ENCODE data around the gene CARMIL1. TPM values are rescaled to one million over a fixed set of nuclear protein-coding genes. Genes with fewer than 3 reads are reported as not detected.

The CARMIL1 gene
- total and polyA plus RNA-seq, 2 of the 8 experiments (the other 6 are each of a cell fraction or from before 2014, with no cell fraction given), result 20.3 to 40.4 TPM

DNA sequence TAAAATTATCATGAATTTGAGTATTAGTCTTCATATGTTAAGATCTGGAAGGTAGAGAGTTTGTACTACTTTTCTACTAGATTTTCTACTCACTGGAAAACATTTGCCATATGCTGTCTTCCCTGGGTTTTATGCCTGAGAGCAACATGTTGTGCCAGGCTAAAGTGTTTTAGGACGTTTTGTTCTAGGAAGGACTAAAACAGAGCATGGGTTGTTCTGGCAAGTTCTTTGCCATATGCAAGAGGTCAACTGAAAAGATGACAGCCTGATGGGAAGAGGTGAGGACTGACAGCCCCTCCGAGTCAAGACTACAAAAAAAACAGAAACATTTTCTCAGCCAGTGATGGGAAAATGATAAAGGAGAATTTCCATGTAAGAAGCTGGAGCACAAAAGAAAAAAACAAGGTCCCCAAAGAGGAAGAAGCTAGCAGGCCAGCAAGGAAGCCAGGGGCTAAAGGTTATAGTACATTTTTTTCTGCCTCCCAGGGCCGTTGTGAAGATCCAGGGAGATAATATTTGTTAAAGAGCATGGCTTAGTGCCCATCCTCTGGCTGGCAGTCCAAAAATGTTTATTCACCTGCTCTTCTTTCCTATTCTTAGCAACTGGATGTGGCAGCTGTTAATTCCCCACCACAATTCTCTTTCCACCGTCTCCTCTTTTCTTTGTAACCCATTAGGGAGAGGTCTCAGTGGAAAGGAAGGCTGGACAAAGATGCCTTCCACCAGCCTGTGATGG, 380.6 kb downstream of the CARMIL1 start:
- Histone ChIP-seq H3K56ac (replicated peaks; ENCODE audit: insufficient read length, low read depth, low read length) (no peak overlapping the region), H3K4ac (replicated peaks; ENCODE audit: insufficient read length, low read depth, low read length) (no peak overlapping the region), H2BK15ac (ENCODE audit: low read length) (no peak overlapping the region), H2BK120ac (replicated peaks; ENCODE audit: low read depth, low read length) (no peak overlapping the region), H3K23me2 (ENCODE audit: low read depth, low read length) (no peaks in the 10 kb centered on the region), H4K91ac (replicated peaks; ENCODE audit: insufficient read length, low read length) (no peak overlapping the region), H4K5ac (ENCODE audit: insufficient read length, low read depth, low read length) (no peak overlapping the region), H4K8ac (ENCODE audit: extremely low read depth, insufficient read depth, low read length) (no peak overlapping the region), H3K27ac (ENCODE audit: low read depth, low read length) (no peak overlapping the region), H4K20me1 (replicated peaks in 1 of 2; ENCODE audit: control insufficient read depth in 1 of 2, insufficient read depth in 2 of 2, low read length in 2 of 2) (no peaks in the 10 kb centered on the region), H2BK5ac (ENCODE audit: low read depth, low read length) (no peak overlapping the region), H3K18ac (ENCODE audit: extremely low read depth, low read length) (no peak overlapping the region), H3K79me2 (ENCODE audit: control insufficient read depth in 1 of 2, insufficient read depth in 2 of 2, low read length in 2 of 2) (no peaks in the 10 kb centered on the region), H2AFZ (ENCODE audit: low read length) (no peak overlapping the region), H2BK12ac (ENCODE audit: low read depth, low read length) (no peak overlapping the region), H3K79me1 (ENCODE audit: low read depth, low read length) (no peaks in the 10 kb centered on the region), H3K4me1 (replicated peaks in 1 of 4; ENCODE audit: control insufficient read depth in 3 of 4, insufficient read depth in 4 of 4, low read length in 3 of 4) (no peaks in the 10 kb centered on the region), H3K36me3 (ENCODE audit: control insufficient read depth in 2 of 4, insufficient read depth in 4 of 4, low read length in 3 of 4) (no peaks in the 10 kb centered on the region), H3K14ac (ENCODE audit: insufficient read length) (no peak overlapping the region), H2AK5ac (ENCODE audit: low read depth, low read length) (no peak overlapping the region), H3K9me3 (ENCODE audit: insufficient read depth in 2 of 2, low read depth in 1 of 2, low read length in 1 of 2) (no peaks in the 10 kb centered on the region), H3K9ac (replicated peaks in 1 of 4; ENCODE audit: extremely low read depth in 1 of 4, low read depth in 3 of 4, low read length in 3 of 4) (no peak overlapping the region), H3K4me2 (ENCODE audit: insufficient read depth in 1 of 2, low read depth in 2 of 2, low read length in 2 of 2) (no peak overlapping the region), H3K4me3 (ENCODE audit: extremely low read depth in 1 of 4, insufficient read depth in 2 of 4, low read depth in 3 of 4, low read length in 4 of 4) (no peak overlapping the region), H2BK20ac (ENCODE audit: low read length) (no peak overlapping the region), H3K27me3 (replicated peaks in 1 of 4; ENCODE audit: control insufficient read depth in 3 of 4, extremely low read depth in 1 of 4, insufficient read depth in 3 of 4, low read length in 3 of 4) (peaks cover 0 to 2% (median 0%) of the 10 kb centered on the region in 4 experiments; a peak in 2 of 7 replicates), H3K23ac (ENCODE audit: insufficient read length) (no peak overlapping the region)
- FAIRE-seq (no peak), DNase-seq (ENCODE audit: low read depth in 1 of 2, low spot score in 2 of 2) (no peak)
- ChIA-PET CTCF (ENCODE audit: partially characterized antibody) (interaction anchor here (1.1 to 1.6 kb wide), 3 partner anchors 11 to 60 kb away, joined by 3 to 4 read pairs (median 3); no protein-coding TSS in a partner anchor), POLR2A (ENCODE audit: partially characterized antibody) (no interaction called here)
- 83% methylated on average over 4 of the region's 4 CpGs; no CpG with 5 or more reads in 1 of the 2 experiments for WGBS, 2 experiments (ENCODE audit: extremely low coverage in 1 of 2, insufficient coverage in 1 of 2, insufficient read length in 1 of 2, insufficient replicate concordance in 2 of 2, low coverage in 1 of 2, low lambda C conversion rate in 2 of 2, missing lambda C conversion rate in 1 of 2)
- TF ChIP-seq FOSL1 (IDR thresholded peaks at IDR 0.05; ENCODE audit: insufficient read depth, low read depth, low read length), result no peak
- no peak for TF ChIP-seq KDM1A (IDR thresholded peaks at IDR 0.05; ENCODE audit: borderline replicate concordance, low read length)
- no peak for TF ChIP-seq POU5F1 (IDR thresholded peaks at IDR 0.05; ENCODE audit: low read depth, low read length)
- no peak for TF ChIP-seq CBX8 (IDR thresholded peaks at IDR 0.05; ENCODE audit: borderline replicate concordance, low read depth, low read length)
- TF ChIP-seq, protein P1, sequence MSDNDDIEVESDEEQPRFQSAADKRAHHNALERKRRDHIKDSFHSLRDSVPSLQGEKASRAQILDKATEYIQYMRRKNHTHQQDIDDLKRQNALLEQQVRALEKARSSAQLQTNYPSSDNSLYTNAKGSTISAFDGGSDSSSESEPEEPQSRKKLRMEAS (IDR thresholded peaks at IDR 0.05), result no peak
- no peak for TF ChIP-seq MAFK (IDR thresholded peaks at IDR 0.05; ENCODE audit: low read depth, low read length)
- TF ChIP-seq RFX5 (IDR thresholded peaks at IDR 0.05; ENCODE audit: borderline replicate concordance, low read depth, low read length), result no peak
- TF ChIP-seq SIX5 (IDR thresholded peaks at IDR 0.05; ENCODE audit: low read depth, low read length), result no peak
- TF ChIP-seq TAF7 (optimal IDR thresholded peaks at IDR 0.05; ENCODE audit: borderline replicate concordance, low read depth, low read length), result no peak
- TF ChIP-seq EZH2 (IDR thresholded peaks at IDR 0.05; ENCODE audit: low read depth, low read length, severe bottlenecking), result no peak
- TF ChIP-seq ASH2L (IDR thresholded peaks at IDR 0.05; ENCODE audit: low read length), result no peak
- no peak for TF ChIP-seq BACH1 (IDR thresholded peaks at IDR 0.05; ENCODE audit: low read length)
- TF ChIP-seq RAD21 (IDR thresholded peaks at IDR 0.05 in 1 of 2, conservative IDR thresholded peaks at IDR 0.05 in 1 of 2; ENCODE audit: low read depth in 2 of 2, low read length in 2 of 2), result no peak

Measured in H1 (cell line).